GM20431 (cell line): Measurements from ENCODE around the gene ALDH1A3.

Experiments
- in situ Hi-C: fragments of 300-500 bp; cut with MseI, MboI; formaldehyde crosslinking; loops from one replicate; pipeline ENCODE4 v1.15.0; 2020; ENCODE audit warnings: low sequenced_read_pairs; ENCODE audit not compliant: unreplicated experiment

The ALDH1A3 gene

DNA sequence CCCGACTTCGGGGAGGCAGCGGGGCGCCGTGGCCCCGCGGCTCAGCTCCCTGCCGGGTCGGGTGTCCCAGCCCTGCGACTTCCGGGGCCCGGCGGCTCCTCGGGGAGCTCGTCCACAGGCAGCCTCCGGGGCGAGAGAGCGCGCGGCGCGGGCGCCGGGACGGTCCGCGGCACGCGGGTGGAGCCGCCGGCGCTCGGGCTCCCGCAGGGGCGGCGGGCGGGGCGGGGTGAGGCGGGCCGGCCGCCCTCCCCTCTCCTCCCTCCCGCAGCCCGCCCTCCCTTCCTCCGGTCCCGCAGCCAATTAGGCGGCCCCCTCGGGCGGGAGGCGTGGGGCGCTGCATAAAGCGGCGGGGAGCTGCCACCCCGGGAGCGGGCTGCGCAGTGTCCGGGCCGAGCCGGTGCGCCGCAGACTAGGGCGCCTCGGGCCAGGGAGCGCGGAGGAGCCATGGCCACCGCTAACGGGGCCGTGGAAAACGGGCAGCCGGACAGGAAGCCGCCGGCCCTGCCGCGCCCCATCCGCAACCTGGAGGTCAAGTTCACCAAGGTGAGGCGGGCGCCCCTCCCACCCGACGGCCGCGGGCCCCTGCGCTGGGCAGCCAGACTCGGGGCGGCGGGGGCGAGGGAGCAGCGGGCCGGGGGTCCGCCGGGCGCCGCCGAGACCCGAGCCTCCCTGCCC, at the start of gene ALDH1A3:
TSS of gene ALDH1A3 (plus strand) at position 368 of the 675 bp plus-strand sequence. CDS start at position 445, 77 bp downstream.
- in situ Hi-C loops = no loop called here

DNA sequence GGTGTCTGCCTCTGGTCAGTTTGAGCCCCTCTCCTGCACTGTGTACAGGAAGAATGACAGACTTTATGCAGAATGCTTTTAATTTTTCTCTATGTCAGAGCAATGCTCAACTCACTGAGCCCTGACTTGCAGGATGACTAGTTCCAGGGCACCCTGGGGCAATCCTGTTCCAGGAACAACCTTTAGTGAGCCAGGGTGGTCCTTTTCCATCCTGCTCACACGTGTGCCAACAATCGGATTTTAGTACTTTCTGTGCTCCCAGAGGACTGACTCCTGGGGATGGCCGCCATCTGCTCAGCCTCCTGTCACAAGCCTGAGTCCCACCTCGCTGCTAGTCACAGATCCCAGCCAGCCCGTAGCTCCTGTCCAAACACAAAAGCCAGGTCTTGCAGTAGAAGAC, 48.2 kb upstream of the ALDH1A3 start:
- in situ Hi-C loops = no loop called here

DNA sequence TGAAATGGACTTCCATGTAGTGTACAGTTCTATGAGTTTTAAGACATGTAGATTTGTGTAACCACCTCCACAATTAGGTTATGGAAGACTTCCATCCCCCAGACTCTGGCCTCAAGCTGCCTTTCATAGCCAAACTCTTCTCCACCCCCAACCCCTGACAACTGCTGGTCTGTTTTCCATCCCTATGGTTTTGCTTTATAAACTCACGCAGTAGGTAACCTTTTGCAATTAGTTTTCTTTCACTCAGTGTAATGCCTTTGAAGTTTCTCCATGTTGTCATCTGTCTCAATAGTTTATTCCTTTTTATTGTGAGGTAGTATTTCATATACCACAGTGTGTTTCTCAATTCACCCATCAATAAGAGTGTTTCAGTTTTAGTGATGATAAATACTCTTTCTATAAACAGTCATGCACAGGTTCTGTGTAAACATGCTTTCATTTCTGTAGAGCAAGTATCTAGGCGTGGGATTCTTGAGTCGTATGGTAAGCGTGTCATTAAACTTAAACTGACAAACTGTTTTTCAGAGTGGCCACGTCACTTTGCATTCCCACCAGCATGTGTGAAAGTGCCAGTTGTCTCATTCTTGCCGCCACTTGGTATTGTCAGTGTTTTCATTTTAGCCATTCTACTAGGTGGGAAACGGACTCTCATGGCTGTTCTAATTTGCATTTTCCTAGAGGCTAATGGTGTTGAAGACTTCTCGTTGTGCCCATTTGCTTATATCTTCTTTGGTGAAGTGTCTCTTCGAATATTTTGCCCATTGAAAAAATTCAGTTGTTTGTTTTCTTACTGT, 47.3 kb upstream of the ALDH1A3 start:
- in situ Hi-C loops = no loop called here

DNA sequence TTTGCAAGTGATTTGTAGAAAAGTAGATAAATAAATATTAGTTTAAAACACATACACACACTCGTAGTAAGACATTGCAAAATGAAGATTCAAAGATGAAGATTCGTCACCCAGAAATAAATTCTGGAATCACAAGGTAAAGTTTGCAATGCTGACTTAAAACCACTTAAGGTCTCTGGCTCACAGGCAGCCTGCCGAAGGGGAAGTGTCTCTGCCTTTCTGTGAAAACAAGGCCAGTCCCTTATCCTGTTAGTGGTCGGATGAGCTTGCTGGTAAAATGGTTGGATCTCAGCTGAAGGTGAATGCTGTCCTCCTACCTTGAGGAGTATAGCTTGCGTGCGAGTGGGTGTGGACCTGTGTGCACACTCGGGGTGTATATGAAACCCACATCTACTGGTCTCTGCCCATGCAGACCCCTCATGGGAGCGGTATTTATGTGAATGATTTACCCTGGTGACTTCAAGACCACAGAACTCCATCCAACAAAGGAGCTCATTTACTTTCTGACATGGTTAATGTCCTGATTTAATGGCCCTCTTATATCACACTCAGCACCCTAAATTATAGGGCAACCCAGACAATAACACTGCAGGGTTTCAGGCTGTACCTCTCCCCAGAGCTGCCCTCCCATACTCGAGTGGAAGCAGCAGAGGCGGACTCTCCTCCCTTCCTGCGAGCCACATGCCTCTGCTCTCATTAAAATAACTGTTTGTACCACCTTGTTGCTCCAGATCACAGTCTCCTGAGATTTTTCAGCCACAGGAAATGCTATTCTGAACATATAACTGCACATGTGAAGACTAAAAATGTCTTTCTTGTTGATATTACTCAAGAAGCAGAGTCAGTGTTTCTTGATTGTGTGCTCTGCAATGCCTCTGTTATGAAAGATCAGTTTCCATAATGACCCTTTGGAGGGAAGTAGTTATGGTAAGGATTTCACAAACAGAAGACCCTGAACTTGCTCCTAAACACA, 45.9 kb upstream of the ALDH1A3 start:
- in situ Hi-C loops = no loop called here

DNA sequence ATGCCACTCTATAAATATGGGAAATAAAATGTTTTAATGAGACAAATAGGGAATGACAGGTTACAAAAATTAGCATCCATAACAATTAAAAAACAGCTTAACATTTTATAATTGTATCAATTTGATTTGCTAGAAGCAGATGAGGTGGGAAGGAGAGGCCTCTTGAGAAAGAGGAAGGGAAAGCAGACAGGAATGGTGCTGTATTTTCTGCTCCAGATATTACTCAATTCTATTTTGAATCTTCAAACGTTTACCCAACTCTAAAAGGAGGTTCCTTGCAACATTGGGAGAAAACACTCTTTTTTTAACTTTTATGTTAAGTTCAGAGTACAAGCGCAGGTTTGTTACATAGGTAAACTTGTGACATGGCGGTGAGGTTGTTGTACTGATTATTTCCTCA, 44.9 kb upstream of the ALDH1A3 start:
- in situ Hi-C loops = no loop called here

DNA sequence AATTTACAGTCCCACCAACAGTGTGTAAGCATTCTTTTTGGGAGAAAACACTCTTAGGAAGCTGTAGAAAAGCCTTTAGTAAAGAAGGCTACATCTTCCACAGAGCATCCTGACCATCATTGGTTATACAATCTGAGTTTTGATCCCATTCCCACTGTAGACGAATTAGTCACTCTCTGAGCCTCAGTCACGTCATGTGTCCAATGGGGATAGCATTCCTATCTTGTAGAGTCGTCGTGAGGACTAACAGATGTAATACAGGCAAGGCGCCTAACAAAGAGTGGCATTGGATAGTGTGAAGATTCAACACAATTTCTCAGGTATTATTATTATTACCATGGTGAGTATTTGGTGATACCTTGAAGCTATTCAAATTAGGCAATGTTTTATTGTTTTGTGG, 44.0 kb upstream of the ALDH1A3 start:
- in situ Hi-C loops = no loop called here

DNA sequence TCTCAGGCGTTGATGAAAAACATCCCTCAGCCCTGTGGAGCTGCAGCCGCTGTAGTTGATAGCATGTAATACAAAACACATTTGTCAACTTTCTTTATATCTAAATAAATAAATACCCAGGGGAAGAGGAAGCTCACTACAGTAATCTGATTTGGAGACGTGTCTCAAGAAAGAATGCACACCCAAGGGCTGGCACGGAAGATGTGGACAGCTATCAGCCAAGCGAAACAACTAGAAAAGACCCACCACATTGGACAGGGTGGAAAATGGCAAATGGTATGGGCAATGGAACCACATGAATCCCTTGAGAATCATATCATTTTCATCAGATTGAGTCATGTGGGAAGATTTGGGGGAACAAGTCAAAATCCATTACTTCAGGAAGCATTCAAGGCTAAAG, 43.1 kb upstream of the ALDH1A3 start:
- in situ Hi-C loops = no loop called here

DNA sequence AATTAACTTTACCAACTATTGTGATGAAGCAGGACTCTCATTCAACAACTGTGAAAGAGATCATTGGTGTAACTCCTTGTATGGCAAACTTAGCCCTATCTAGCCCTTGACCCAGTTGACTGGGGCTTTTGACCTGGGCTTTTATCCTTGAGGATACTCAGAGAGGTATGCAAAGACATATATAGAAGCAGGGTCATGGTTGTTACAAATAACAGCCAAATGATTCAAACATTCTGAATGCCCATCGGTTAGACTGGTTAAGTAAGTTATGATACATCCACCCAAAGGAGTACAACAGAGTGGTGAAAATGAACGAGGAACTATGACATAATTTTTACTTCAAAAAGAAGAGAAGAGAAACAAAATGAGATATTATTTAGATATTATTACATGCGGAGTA, 38.2 kb upstream of the ALDH1A3 start:
- in situ Hi-C loops = no loop called here

DNA sequence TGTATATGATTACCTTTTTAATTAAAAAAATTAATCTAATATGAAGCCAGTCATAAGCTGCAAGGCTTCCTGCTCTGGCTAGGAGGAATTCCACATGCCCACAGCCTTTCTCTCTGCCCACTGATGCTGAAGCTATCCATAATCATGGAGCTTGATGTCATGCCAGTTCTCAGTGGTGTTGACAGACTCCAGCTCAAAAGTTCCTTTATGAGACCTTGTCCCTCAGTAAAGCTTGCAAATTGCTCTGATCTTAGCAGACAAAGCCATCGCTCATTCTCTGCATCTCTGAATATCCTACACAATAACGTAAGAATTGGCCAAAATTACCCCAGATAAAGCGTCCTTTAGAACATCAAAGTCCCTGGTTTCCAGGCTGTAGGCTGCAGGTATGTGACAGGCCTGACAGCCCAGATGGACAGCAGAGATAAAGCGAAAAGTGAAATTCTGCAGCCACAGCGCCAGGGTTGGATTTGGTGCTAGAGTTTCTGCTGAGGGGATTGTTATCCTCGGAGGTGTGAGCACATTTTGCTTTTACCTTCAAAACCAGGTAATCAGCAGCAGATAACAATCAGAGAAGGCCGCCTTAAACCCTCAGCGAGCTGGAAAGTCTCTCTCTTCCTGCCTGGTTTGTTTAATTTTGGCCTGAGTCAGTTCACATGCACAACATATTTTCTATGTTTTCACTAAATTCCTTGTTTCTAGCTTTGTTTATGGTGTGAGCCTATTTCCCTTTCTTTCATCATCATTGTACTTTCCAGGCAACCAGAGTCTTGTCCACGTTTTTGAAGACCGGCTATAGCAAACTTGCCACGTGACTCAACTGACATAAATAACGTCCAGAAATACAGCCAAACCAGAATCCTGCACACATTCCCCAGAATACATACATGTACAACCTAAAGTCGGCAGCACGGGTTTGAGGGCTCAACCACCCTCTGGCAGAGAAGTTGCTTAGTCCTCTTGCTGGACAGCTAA, 36.6 kb upstream of the ALDH1A3 start:
- in situ Hi-C loops = no loop called here

DNA sequence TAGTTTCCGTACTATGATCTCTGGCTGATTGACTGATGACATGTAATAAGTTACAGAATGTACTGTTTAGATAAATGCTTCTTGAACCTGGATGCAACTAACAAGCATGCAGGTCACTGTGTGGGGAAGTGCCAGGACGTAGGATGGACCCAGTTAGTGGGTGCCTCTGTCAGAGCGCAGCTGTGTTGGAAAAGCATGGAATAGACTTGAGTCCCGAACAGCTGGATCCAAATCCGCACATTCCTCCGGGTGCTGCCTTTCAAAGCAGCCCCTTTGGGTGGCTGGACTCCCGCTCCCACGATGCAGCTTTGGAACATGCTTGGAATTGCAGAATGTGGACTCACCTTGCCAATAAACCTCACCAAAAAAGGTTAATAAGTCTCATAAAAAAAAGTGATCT, 35.5 kb upstream of the ALDH1A3 start:
- in situ Hi-C loops = no loop called here

DNA sequence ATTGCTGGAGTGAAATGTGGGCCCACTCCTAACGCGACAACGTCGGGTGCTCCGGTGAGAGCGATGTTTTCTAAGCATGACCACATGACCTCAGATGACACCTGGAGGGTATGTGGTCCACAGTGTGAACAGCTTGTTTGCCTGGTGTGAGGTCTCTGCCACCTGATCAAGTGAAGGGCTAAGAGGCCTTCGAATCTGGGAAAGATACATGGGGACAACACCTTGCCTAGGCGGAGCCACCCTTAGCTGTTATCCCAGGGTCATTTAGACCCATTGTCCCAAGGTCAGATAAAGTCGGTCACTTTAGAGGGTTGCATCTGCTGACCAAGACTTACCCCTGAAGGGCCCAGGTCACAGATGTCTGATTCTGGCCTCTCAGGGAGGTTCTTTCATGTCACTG, 34.9 kb upstream of the ALDH1A3 start:
- in situ Hi-C loops = no loop called here

DNA sequence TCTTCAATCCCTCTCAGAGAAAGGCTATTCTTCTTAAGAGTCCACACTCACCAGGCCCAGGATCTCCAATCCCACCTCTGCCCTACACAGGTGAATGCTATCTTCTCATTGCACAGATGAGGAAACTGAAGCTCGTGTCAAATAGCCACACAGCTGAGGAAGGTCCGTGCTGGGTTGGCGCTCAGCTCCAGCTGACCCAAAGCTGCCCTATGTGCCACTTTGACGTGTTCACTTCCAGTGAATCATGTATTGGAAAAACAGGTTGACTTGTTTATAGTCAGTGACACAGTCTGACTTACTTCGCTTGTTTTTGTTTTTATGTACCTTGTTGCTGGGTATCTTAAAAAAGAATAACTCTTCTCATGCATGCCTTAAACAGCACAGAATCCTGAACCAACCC, 32.4 kb upstream of the ALDH1A3 start:
- in situ Hi-C loops = no loop called here

DNA sequence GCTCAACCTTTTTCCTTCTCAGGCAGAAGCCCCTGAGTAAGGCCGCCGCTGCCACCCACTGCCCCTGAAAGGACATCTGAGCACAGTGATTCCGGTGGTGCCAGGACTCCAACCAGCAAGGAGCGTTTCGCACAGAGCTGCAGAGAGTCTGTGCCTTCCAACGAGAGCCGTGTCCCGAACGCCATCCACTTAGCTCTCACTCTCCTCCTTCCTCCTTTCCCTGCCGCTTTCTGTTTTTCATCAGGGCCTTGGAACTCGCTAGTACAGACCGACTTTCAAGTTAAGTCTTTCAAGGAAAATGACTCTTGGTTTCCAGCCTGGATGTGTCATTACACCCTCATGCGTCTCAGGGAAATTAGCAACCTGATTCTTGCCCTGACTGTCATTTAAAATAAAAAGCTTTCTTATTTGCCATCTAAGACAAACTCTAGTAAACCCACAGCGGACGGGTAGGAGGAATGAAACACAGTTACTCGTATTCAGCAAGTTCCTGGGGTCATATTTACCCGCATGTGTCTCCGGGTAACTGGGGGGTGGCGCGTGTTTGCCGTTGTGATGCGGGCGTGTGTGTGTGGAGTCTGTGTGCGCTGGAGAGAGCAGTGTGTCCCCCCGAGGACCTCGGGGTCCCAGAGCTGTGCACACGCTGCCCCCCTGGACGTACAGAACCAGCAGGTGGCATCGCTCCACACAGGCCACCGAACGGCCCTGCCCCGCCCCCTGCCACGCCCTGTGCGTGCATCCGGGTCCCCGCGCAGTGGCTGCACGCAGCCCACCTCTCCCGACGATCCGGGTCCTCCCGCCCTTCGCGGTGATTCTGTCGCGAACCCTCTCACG, 30.4 kb upstream of the ALDH1A3 start:
- in situ Hi-C loops = no loop called here

DNA sequence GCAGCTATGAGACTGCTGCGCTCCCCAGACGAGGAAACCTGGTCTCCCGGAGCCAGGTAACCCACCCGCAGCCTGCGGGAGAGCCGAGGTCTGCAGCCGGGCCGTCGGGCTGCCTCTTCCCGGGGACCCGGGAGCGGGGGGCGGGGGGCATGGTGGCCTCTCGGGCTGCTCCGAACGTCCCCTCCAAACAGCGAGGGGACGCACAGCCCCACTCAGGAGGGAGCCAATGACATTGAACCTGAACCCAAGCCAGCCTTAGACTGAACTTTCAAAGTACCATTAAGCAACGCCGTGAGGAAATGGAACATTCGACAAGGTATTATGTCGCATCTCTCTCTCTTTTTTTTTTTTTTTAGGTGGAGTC, 29.8 kb upstream of the ALDH1A3 start:
- in situ Hi-C loops = loop anchor here (25.0 kb wide), 1 partner anchor 213 kb away; no protein-coding TSS in a partner anchor

DNA sequence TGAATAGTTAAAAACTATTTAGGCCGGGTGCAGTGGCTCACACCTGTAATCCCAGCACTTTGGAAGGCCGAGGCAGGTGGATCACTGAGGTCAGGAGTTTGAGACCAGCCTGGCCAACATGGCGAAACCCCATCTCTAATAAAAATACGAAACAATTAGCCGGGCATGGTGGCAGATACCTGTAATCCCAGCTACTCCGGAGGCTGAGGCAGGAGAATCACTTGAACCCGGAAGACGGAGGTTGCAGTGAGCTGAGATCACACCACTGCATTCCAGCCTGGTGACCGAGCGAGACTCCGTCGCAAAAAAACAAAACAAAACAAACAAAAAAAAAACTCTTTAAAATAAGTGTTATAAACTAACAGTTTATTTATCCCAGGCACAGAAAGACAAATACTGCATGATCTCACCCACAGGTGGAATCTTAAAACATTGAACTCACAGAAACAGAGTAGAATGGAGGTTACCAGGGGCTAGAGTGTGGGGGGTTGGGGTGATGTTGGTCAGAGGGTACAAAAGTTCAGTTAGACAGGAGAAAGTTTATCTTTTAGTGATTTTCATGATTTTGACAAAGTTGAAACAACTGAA, 28.1 kb upstream of the ALDH1A3 start:
- in situ Hi-C loops = loop anchor here (25.0 kb wide), 1 partner anchor 214 kb away; no protein-coding TSS in a partner anchor

DNA sequence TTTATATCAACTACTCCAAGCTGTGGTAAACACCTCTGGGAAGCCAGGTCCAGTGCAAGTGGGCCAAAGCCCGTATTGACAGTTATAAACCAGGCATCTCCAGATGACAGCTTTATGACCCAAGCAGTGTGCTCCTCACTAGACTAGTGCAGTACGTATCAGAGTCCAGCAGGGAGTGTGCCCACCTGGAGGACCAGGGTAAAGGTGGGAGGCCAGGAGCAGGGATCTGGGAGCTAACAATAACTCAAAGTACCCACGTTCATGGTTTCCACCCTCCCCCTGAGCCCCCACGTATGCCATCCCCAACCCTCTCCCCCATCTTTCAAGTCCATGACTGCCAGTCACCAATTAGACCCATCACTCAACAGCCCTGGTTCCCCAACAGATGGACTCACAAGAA, 27.0 kb upstream of the ALDH1A3 start:
- in situ Hi-C loops = loop anchor here (25.0 kb wide), 1 partner anchor 215 kb away; no protein-coding TSS in a partner anchor

DNA sequence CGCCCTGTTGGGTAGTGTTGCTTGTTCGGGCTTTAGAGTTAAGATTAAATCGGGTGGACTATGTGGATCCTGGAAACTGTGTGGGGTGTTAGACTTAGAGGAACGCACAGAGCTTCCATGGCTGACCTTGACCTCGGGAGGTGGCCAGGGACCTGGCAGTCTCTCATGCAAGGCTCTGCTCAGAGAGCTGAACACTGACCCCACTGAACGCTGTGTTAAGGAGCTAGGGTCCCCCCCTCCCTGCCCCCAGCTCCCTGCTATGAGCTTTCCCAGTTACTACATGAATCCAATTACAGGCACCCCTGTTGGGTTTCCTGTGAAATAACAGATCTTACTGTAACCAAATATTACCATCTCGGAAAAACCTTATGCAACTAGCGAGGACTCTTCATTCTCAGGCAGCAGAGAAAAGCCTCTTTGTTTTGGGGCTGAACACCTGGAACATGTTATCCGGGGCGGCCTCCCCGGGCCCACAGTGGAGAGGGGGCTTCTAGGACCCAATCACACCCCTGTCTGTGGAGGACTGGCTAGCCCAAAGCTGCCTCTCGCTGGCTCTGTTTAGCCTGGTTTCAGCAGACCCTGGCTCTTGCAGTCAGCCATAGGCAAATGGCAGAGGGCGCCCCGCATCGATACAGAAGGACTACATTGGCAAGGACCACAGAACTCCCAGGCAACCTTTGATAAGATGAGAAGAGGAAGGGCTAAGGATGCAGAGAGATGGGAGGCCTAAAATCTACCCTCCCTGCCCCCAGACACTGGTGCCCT, 25.8 kb upstream of the ALDH1A3 start:
- in situ Hi-C loops = loop anchor here (25.0 kb wide), 1 partner anchor 217 kb away; no protein-coding TSS in a partner anchor
